Mesothelial cell of epicardium (in vitro differentiated cells): ENCODE results near the gene CIDEB. TPM values are rescaled to one million over a fixed set of nuclear protein-coding genes. Genes with fewer than 3 reads are reported as not detected.

Experiments used
- DNase-seq, 2 experiments: peaks; one replicate each; pipeline ENCODE4 v3.0.0; 2021; ENCODE audit warnings: low spot score in 2 of 2; ENCODE audit not compliant: unreplicated experiment in 2 of 2
- H3K27ac Mint-ChIP-seq: 2 replicates; pipeline ENCODE4 v1.8.0; 2021; ENCODE audit warnings: mixed read lengths
- H3K27me3 Mint-ChIP-seq: 2 replicates; pipeline ENCODE4 v1.8.0; 2021; ENCODE audit warnings: low read depth, mixed read lengths
- H3K36me3 Mint-ChIP-seq: 2 replicates; pipeline ENCODE4 v1.8.0; 2021; ENCODE audit warnings: mixed read lengths
- H3K4me1 Mint-ChIP-seq: 2 replicates; pipeline ENCODE4 v1.8.0; 2021; ENCODE audit warnings: mixed read lengths
- H3K4me3 Mint-ChIP-seq: 2 replicates; pipeline ENCODE4 v1.8.0; 2021; ENCODE audit warnings: mild to moderate bottlenecking, moderate library complexity, mixed read lengths
- H3K9me3 Mint-ChIP-seq: 2 replicates; pipeline ENCODE4 v1.8.0; 2021; ENCODE audit warnings: mixed read lengths
- CTCF ChIP-seq: fragments of 200-600 bp; sonication (generic); IDR thresholded peaks from one replicate; pipeline ENCODE4 v1.5.0; 2021; ENCODE audit warnings: antibody characterized with exemption; ENCODE audit not compliant: unreplicated experiment
- total RNA-seq: library from RNA; stranded (reverse); gene quantifications from 3 replicates; pipeline ENCODE4 v1.2.1, GENCODE V29; 2021

CIDEB gene
- total RNA-seq, 1 donor from 2014 or later, result not detected

DNA sequence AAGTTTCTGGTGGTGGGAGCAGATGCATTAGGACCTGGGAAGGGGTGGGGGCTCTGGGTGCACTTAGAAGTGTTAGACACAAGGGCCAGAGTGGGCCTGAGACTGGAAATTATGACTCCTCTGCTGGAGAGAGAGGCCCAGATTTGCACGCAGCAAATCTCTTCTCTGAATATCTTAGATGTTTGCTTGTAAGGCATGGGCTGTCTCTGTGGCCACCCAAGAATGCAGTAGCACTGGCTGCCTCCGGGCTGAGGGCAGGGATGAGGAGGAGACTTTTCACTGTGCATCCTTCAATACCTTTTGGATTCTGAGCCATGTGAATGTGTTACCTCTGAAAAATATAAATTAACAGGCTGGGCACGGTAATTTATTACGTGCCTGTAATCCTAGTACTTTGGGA, 22.4 kb downstream of the CIDEB start:
- Mint-ChIP-seq H3K27ac (peak overlapping the region; percentile 35), H3K4me1 (peaks cover 26% of the 10 kb centered on the region), H3K9me3 (no peaks in the 10 kb centered on the region), H3K4me3 (no peak overlapping the region), H3K36me3 (peaks cover under 1% of the 10 kb centered on the region), H3K27me3 (no peaks in the 10 kb centered on the region)
- DNase-seq, result no peak
- no peak for TF ChIP-seq CTCF

- Mint-ChIP-seq H3K36me3 (no peaks in the 10 kb centered on the region), H3K4me3 (no peak overlapping the region), H3K4me1 (peaks cover 26% of the 10 kb centered on the region), H3K9me3 (no peaks in the 10 kb centered on the region), H3K27ac (peak overlapping the region; percentile 35), H3K27me3 (no peaks in the 10 kb centered on the region)
- no peak for TF ChIP-seq CTCF
- DNase-seq, result no peak
Observed at GRCh38 chr14:24284501-24285035, 23.2 kb downstream of the CIDEB start.

- H3K27me3 Mint-ChIP-seq, result no peaks in the 10 kb centered on the region
- no peaks in the 10 kb centered on the region for H3K9me3 Mint-ChIP-seq
- H3K4me1 Mint-ChIP-seq, result peaks cover 26% of the 10 kb centered on the region
- DNase-seq, result no peak
- no peaks in the 10 kb centered on the region for H3K36me3 Mint-ChIP-seq
- H3K27ac Mint-ChIP-seq, result peak overlapping the region; percentile 55
- TF ChIP-seq CTCF, result no peak
- no peak overlapping the region for H3K4me3 Mint-ChIP-seq
Observed at GRCh38 chr14:24283796-24284460, 23.8 kb downstream of the CIDEB start.

GRCh38 chr14:24282736-24283135, 25.0 kb downstream of the CIDEB start:
- no peak overlapping the region for H3K27ac Mint-ChIP-seq
- TF ChIP-seq CTCF, result no peak

GRCh38 chr14:24281636-24282035, 26.1 kb downstream of the CIDEB start:
- Mint-ChIP-seq H3K27me3 (no peaks in the 10 kb centered on the region), H3K4me3 (no peak overlapping the region), H3K36me3 (no peaks in the 10 kb centered on the region), H3K9me3 (no peaks in the 10 kb centered on the region), H3K27ac (no peak overlapping the region), H3K4me1 (peaks cover 26% of the 10 kb centered on the region)
- TF ChIP-seq CTCF, result no peak
- DNase-seq, result no peak

More at GRCh38 chr14:24282736-24283135, 25.0 kb downstream of the CIDEB start:
- H3K4me3 Mint-ChIP-seq, result no peak overlapping the region
- peaks cover 26% of the 10 kb centered on the region for H3K4me1 Mint-ChIP-seq
- no peaks in the 10 kb centered on the region for H3K36me3 Mint-ChIP-seq
- H3K27me3 Mint-ChIP-seq, result no peaks in the 10 kb centered on the region
- DNase-seq, result no peak
- no peaks in the 10 kb centered on the region for H3K9me3 Mint-ChIP-seq
